Endothelial cell of umbilical vein (primary cell): Measurements from ENCODE around the gene LAMB3. TPM values are rescaled to one million over a fixed set of nuclear protein-coding genes. Genes with fewer than 3 reads are reported as not detected.

Source experiments
- BruUV-seq: library from RNA; stranded (reverse); fragments of 400-500 nt; replicated peaks from 2 replicates; lab custom pipeline; 2021; lab: Mats Ljungman, UMichigan
- CTCF ChIA-PET: fragments of 300-600, 350-600 bp; sonication (Branson Sonifier 250); formaldehyde crosslinking; loops from one replicate; lab custom pipeline; 2021; ENCODE audit warnings: antibody characterized with exemption, inconsistent platforms; lab: Charles Lee
- POLR2A ChIA-PET: fragments of 300-600, 350-600 bp; sonication (Branson Sonifier 250); formaldehyde crosslinking; loops from one replicate; lab custom pipeline; 2021; ENCODE audit warnings: antibody characterized with exemption, inconsistent platforms; lab: Charles Lee
- DNase-seq: peaks from one replicate; pipeline ENCODE4 v3.0.0-alpha.2; 2011; ENCODE audit warnings: low read depth, low spot score
- FAIRE-seq: peaks from 2 replicates; lab custom pipeline; 2011; peaks lifted over from hg19 to GRCh38; lab: Jason Lieb, UNC
- H2AFZ ChIP-seq: 2 replicates; pipeline ENCODE4 v1.6.0; 2012; ENCODE audit warnings: low read depth, low read length, control low read depth, inconsistent platforms
- H3K27ac ChIP-seq: 2 replicates; pipeline ENCODE4 v1.5.1; 2011; ENCODE audit warnings: low read depth, mild to moderate bottlenecking, control low read depth, low read length, moderate library complexity; ENCODE audit not compliant: insufficient read depth
- H3K27me3 ChIP-seq, 2 experiments: 2 replicates each; pipeline versions ENCODE4 v1.6.0 to v1.6.1; 2011; ENCODE audit warnings: low read length in 2 of 2, mixed read lengths in 1 of 2; ENCODE audit not compliant: control insufficient read depth in 2 of 2, insufficient read depth in 2 of 2
- H3K36me3 ChIP-seq, 2 experiments: 2 replicates in 1 of 2; 3 replicates in 1 of 2; pipeline ENCODE4 v1.5.1; 2011; ENCODE audit warnings: low read length in 2 of 2, mild to moderate bottlenecking in 1 of 2, moderate library complexity in 1 of 2; ENCODE audit not compliant: control insufficient read depth in 2 of 2, insufficient read depth in 2 of 2; ENCODE audit errors: extremely low read depth in 1 of 2
- H3K4me1 ChIP-seq: 3 replicates; pipeline ENCODE4 v1.5.1; 2011; ENCODE audit warnings: mild to moderate bottlenecking, low read length; ENCODE audit not compliant: control insufficient read depth, insufficient read depth; ENCODE audit errors: extremely low read depth
- H3K4me2 ChIP-seq: 2 replicates; pipeline ENCODE4 v1.6.1; 2011; ENCODE audit warnings: low read length, control low read depth, mixed read lengths; ENCODE audit not compliant: insufficient read depth
- H3K4me3 ChIP-seq, 3 experiments: fragments of 200-600 bp in 1 of 3; sonication (generic), shearing (Covaris generic) in 1 of 3; replicated peaks in 1 of 3; 2 replicates each; pipeline ENCODE4 v1.5.1; 2011 to 2016; ENCODE audit warnings: control low read depth in 3 of 3, low read length in 3 of 3, mild to moderate bottlenecking in 2 of 3, inconsistent platforms in 1 of 3, low read depth in 1 of 3, moderate library complexity in 1 of 3; ENCODE audit not compliant: insufficient read depth in 1 of 3
- H3K79me2 ChIP-seq: 2 replicates; pipeline ENCODE4 v1.6.0; 2012; ENCODE audit warnings: low read length, inconsistent platforms; ENCODE audit not compliant: control insufficient read depth, insufficient read depth
- H3K9ac ChIP-seq: replicated peaks from 2 replicates; pipeline ENCODE3; 2011; ENCODE audit warnings: low read length, control low read depth; ENCODE audit not compliant: insufficient read depth; ENCODE audit errors: extremely low read depth
- H3K9me1 ChIP-seq: replicated peaks from 3 replicates; pipeline ENCODE4 v1.6.0; 2011; ENCODE audit warnings: mild to moderate bottlenecking, low read length; ENCODE audit not compliant: control insufficient read depth, insufficient read depth; ENCODE audit errors: extremely low read depth
- H3K9me3 ChIP-seq: replicated peaks from 2 replicates; pipeline ENCODE4 v1.5.1; 2012; ENCODE audit warnings: low read length, inconsistent platforms; ENCODE audit not compliant: control insufficient read depth, insufficient read depth
- H4K20me1 ChIP-seq: replicated peaks from 2 replicates; pipeline ENCODE3; 2011; ENCODE audit warnings: mild to moderate bottlenecking, low read length; ENCODE audit not compliant: control insufficient read depth, insufficient read depth; ENCODE audit errors: extremely low read depth
- CTCF ChIP-seq, 2 donors: IDR thresholded peaks; 1 replicate in 1 of 2; 2 replicates in 1 of 2; pipeline ENCODE4 v1.5.1; 2011; ENCODE audit warnings: low read length in 2 of 2, mild to moderate bottlenecking in 2 of 2, moderate library complexity in 2 of 2, control low read depth in 1 of 2, inconsistent platforms in 1 of 2, low read depth in 1 of 2; ENCODE audit not compliant: insufficient read depth in 1 of 2; ENCODE audit errors: extremely low read depth in 1 of 2
- EZH2 ChIP-seq: IDR thresholded peaks from 2 replicates; pipeline ENCODE4 v1.6.1; 2012; ENCODE audit warnings: borderline replicate concordance, low read depth, mild to moderate bottlenecking, moderate library complexity, low read length, inconsistent platforms; ENCODE audit not compliant: severe bottlenecking
- FOS ChIP-seq: IDR thresholded peaks from 2 replicates; pipeline ENCODE4 v1.6.1; 2011; ENCODE audit warnings: mild to moderate bottlenecking, low read length, moderate library complexity, borderline replicate concordance; ENCODE audit not compliant: insufficient read depth
- GATA2 ChIP-seq: IDR thresholded peaks from 2 replicates; pipeline ENCODE4 v1.7.0; 2011; ENCODE audit warnings: low read depth, mild to moderate bottlenecking, moderate library complexity, mixed read lengths, low read length; ENCODE audit not compliant: insufficient read length, insufficient read depth
- JUN ChIP-seq: IDR thresholded peaks from 2 replicates; pipeline ENCODE4 v1.6.1; 2011; ENCODE audit warnings: borderline replicate concordance, low read depth; ENCODE audit not compliant: insufficient read length, insufficient read depth
- MAX ChIP-seq: IDR thresholded peaks from 2 replicates; pipeline ENCODE4 v1.6.1; 2011; ENCODE audit not compliant: insufficient read depth, insufficient read length
- MYC ChIP-seq: IDR thresholded peaks from one replicate; pipeline ENCODE4 v1.6.1; 2011; ENCODE audit warnings: mild to moderate bottlenecking, low read depth, low read length
- POLR2A ChIP-seq: IDR thresholded peaks from 2 replicates; pipeline ENCODE4 v1.6.1; 2012; ENCODE audit warnings: low read depth, mild to moderate bottlenecking, control low read depth, low read length
- POLR2AphosphoS5 ChIP-seq: IDR thresholded peaks from 2 replicates; pipeline ENCODE4 v1.6.1; 2012; ENCODE audit warnings: low read depth, mild to moderate bottlenecking, control low read depth, low read length, moderate library complexity; ENCODE audit not compliant: insufficient read depth
- dilution Hi-C: fragments of 300-500 bp; cut with MboI; formaldehyde crosslinking; loops from one replicate; pipeline ENCODE4 v1.15.0; 2019; ENCODE audit warnings: low sequenced_read_pairs; ENCODE audit not compliant: extremely low pct_ligation_motif_present
- intact Hi-C: fragments of 100-400 bp; cut with micrococcal nuclease; formaldehyde crosslinking; loops from one replicate; pipeline ENCODE4 v1.10.0; 2022
- polyA plus RNA-seq, 4 experiments: library from polyadenylated mRNA; depleted of rRNA in 3 of 4; stranded (reverse) in 3 of 4; unstranded in 1 of 4; fragments of >200 nt; gene quantifications; 2 replicates each; pipeline versions ENCODE4 v1.2.1 to v1.2.3, GENCODE V29; 2011 to 2012; ENCODE audit warnings: missing spikeins in 1 of 4
- total RNA-seq: library from RNA; stranded (reverse); gene quantifications from 2 replicates; pipeline ENCODE4 v1.2.3, GENCODE V29; 2021

LAMB3 gene
- total and polyA plus RNA-seq, 2 donors (not counting 3 experiments of a cell fraction or from before 2014, with no cell fraction given), result 2.6 to 3.1 TPM

GRCh38 chr1:209590405-209590804 lies 61.8 kb downstream of the LAMB3 start:
- no peaks in the 10 kb centered on the region for H3K9me1 ChIP-seq
- no TSS peak for BruUV-seq
- no peak overlapping the region for H3K4me3 ChIP-seq
- dilution Hi-C loops (loop anchor here (25.0 kb wide), 1 partner anchor 97 kb away; the partner anchor contains the start of gene G0S2), intact Hi-C loops (loop anchor here (5.0 kb wide), 1 partner anchor 37 kb away; no protein-coding TSS in a partner anchor)
- no peaks in the 10 kb centered on the region for H3K9me3 ChIP-seq
- H3K27me3 ChIP-seq, result peaks cover 19 to 22% of the 10 kb centered on the region in 2 experiments
- TF ChIP-seq GATA2, result no peak
- TF ChIP-seq CTCF (IDR thresholded peaks at IDR 0.05; ENCODE audit: extremely low read depth in 1 of 2, insufficient read depth in 1 of 2, low read depth in 1 of 2, low read length in 2 of 2), result peak in 1 of 2 donors; percentile 56
- no peak for TF ChIP-seq MYC
- TF ChIP-seq FOS, result no peak
- ChIA-PET CTCF (interaction anchor here (0.6 to 4.8 kb wide), 23 partner anchors 8 to 157 kb away, joined by 3 to 29 read pairs (median 6); no protein-coding TSS in a partner anchor), POLR2A (no interaction called here)
- peak; percentile 24 for DNase-seq
- H3K4me2 ChIP-seq, result no peak overlapping the region
- no peak overlapping the region for H3K9ac ChIP-seq
- no peak for FAIRE-seq
- H3K36me3 ChIP-seq, result no peaks in the 10 kb centered on the region
- no peak overlapping the region for H3K27ac ChIP-seq
- H3K4me1 ChIP-seq, result peaks cover 9% of the 10 kb centered on the region
- H4K20me1 ChIP-seq, result no peaks in the 10 kb centered on the region
- H2AFZ ChIP-seq, result no peak overlapping the region
- no peaks in the 10 kb centered on the region for H3K79me2 ChIP-seq

GRCh38 chr1:209589863-209590262 lies 62.4 kb downstream of the LAMB3 start:
- intact Hi-C loops, result loop anchor here (5.0 kb wide), 1 partner anchor 37 kb away; no protein-coding TSS in a partner anchor
- no peaks in the 10 kb centered on the region for H3K9me1 ChIP-seq

More at GRCh38 chr1:209589863-209590262, 62.4 kb downstream of the LAMB3 start:
- H3K4me2 ChIP-seq, result no peak overlapping the region
- H3K79me2 ChIP-seq, result no peaks in the 10 kb centered on the region
- TF ChIP-seq GATA2 (no peak), FOS (no peak), POLR2AphosphoS5 (no peak), POLR2A (no peak), MYC (no peak), CTCF (IDR thresholded peaks at IDR 0.05; ENCODE audit: extremely low read depth in 1 of 2, insufficient read depth in 1 of 2, low read depth in 1 of 2, low read length in 2 of 2) (no peak), EZH2 (no peak), MAX (no peak), JUN (no peak)
- H3K9me3 ChIP-seq, result no peaks in the 10 kb centered on the region
- H3K4me1 ChIP-seq, result peaks cover 9% of the 10 kb centered on the region
- POLR2A ChIA-PET, result no interaction called here
- BruUV-seq, result no TSS peak
- no peak for DNase-seq
- FAIRE-seq, result no peak
- H3K27me3 ChIP-seq, result peaks cover 23 to 27% of the 10 kb centered on the region in 2 experiments
- H4K20me1 ChIP-seq, result no peaks in the 10 kb centered on the region
- H3K27ac ChIP-seq, result no peak overlapping the region
- no peaks in the 10 kb centered on the region for H3K36me3 ChIP-seq
- CTCF ChIA-PET, result interaction anchor here (1.1 to 4.8 kb wide), 20 partner anchors 10 to 158 kb away, joined by 3 to 29 read pairs (median 10); no protein-coding TSS in a partner anchor
- dilution Hi-C loops, result loop anchor here (25.0 kb wide), 1 partner anchor 97 kb away; the partner anchor contains the start of gene G0S2
- no peak overlapping the region for H3K9ac ChIP-seq
- H2AFZ ChIP-seq, result no peak overlapping the region
- H3K4me3 ChIP-seq, result no peak overlapping the region
